Ishikawa (cell line): Measurements from ENCODE around the gene AP5Z1.

Experiments used
- EP300 ChIP-seq: IDR thresholded peaks from 2 replicates; pipeline ENCODE4 v1.6.1; 2012; ENCODE audit warnings: borderline replicate concordance
- FOXM1 ChIP-seq: IDR thresholded peaks from 2 replicates; pipeline ENCODE4 v1.6.1; 2012; ENCODE audit warnings: low read depth, borderline replicate concordance
- TAF1 ChIP-seq: IDR thresholded peaks from 2 replicates; pipeline ENCODE4 v1.6.1; 2012; ENCODE audit warnings: low read depth, mild to moderate bottlenecking
- YY1 ChIP-seq: IDR thresholded peaks from 2 replicates; pipeline ENCODE4 v1.6.1; 2012; ENCODE audit warnings: low read depth

GRCh38 chr7:4815609-4816418, 40.4 kb downstream of the AP5Z1 start:
- TF ChIP-seq FOXM1 (no peak), YY1 (no peak), EP300 (no peak), TAF1 (no peak)
